Heart left ventricle (tissue), 16 donors: ENCODE results near the gene GGN. TPM values are rescaled to one million over a fixed set of nuclear protein-coding genes. Genes with fewer than 3 reads are reported as not detected.

ENCODE experiments used
- ATAC-seq, 4 donors: fragments of 200-7000 bp; cut with Tn5 transposase; one replicate each; pipeline ENCODE4 v1.9.1; 2020 to 2022; ENCODE audit warnings: moderate library complexity in 4 of 4, mild to moderate bottlenecking in 3 of 4, moderate number of reproducible peaks in 1 of 4
- DNase-seq, 5 donors: peaks; one replicate each; pipeline ENCODE4 v3.0.0-alpha.2; 2020
- H3K27ac ChIP-seq, 12 donors: fragments of 200-600 bp; sonication (generic) in 4 of 12; one replicate each; pipeline versions ENCODE4 v1.5.0 to v1.8.0; 2016 to 2022; ENCODE audit warnings: mild to moderate bottlenecking in 2 of 12
- H3K27me3 ChIP-seq, 9 donors: fragments of 200-600 bp; sonication (generic) in 2 of 9; one replicate each; pipeline versions ENCODE4 v1.5.1 to v1.8.0; 2016 to 2022; ENCODE audit warnings: mild to moderate bottlenecking in 3 of 9
- H3K36me3 ChIP-seq, 9 donors: fragments of 200-600 bp; sonication (generic) in 2 of 9; one replicate each; pipeline versions ENCODE4 v1.5.0 to v1.8.0; 2018 to 2022; ENCODE audit warnings: mild to moderate bottlenecking in 2 of 9
- H3K4me1 ChIP-seq, 12 donors: fragments of 200-600 bp; sonication (generic) in 4 of 12; one replicate each; pipeline versions ENCODE4 v1.5.0 to v1.8.0; 2016 to 2022; ENCODE audit warnings: mild to moderate bottlenecking in 3 of 12
- H3K4me3 ChIP-seq, 12 donors: fragments of 200-600 bp; sonication (generic) in 4 of 12; one replicate each; pipeline versions ENCODE4 v1.5.0 to v1.8.0; 2017 to 2022; ENCODE audit warnings: mild to moderate bottlenecking in 9 of 12, moderate library complexity in 4 of 12
- H3K9me3 ChIP-seq, 12 donors: fragments of 200-600 bp; sonication (generic) in 4 of 12; one replicate each; pipeline versions ENCODE4 v1.5.0 to v1.8.0; 2016 to 2022; ENCODE audit warnings: mild to moderate bottlenecking in 1 of 12
- CTCF ChIP-seq, 12 donors: fragments of 200-600 bp; sonication (generic) in 4 of 12; IDR thresholded peaks; one replicate each; pipeline versions ENCODE4 v1.5.0 to v1.8.0; 2018 to 2022; ENCODE audit warnings: antibody characterized with exemption in 12 of 12, mild to moderate bottlenecking in 5 of 12
- POLR2A ChIP-seq, 2 donors: fragments of 450-650 bp; IDR thresholded peaks; one replicate each; pipeline ENCODE4 v1.6.1; 2017; ENCODE audit warnings: antibody characterized with exemption in 2 of 2, mild to moderate bottlenecking in 2 of 2, moderate library complexity in 2 of 2
- WGBS, 4 donors: extraction: QIAGEN DNeasy Blood & Tissue Kit in 2 of 4; methylation state at CpG; one replicate each; pipeline versions ENCODE4 v1.1.5 to v1.1.7; 2013 to 2018; 5-methylcytosine and 5-hydroxymethylcytosine counted together
- intact Hi-C, 10 donors: fragments of 100-400 bp; cut with DNase I; formaldehyde crosslinking; loops; one replicate each; pipeline versions ENCODE4 v1.11.1 to v1.14.2; 2022
- polyA plus RNA-seq, 2 donors: library from polyadenylated mRNA; stranded (reverse); fragments of 200-250 nt; gene quantifications; one replicate each; pipeline ENCODE4 v1.2.3, GENCODE V29; 2013
- total RNA-seq, 9 donors: library from RNA; depleted of rRNA in 2 of 9; stranded (reverse); fragments of >200 nt in 2 of 9; fragmentation: NEBNext Ultra II Directional in 3 of 9; extraction: Animal tissue kit (Norgen Biotek cat#: 25700) in 3 of 9; gene quantifications; one replicate each; pipeline versions ENCODE4 v1.1.0 to v1.2.4, GENCODE V29; 2016 to 2023
- donor health status: ischemic (EF 13 %, LVEDD 7.1; RV severe dilation, severe dysfunction).
- donor health status: healthy with polysubstance abuse.
- donor health status: DM: no; HTN: yes; CAD: no.
- donor health status: DM: no; HTN: no; CAD: no.
- donor health status: ischemic (EF 25% LVEDD 6.9; RV normal size, moderate dysfunction).
- donor health status: ischemic (EF 25% LVEDD 5.7; RV mildly dilated, moderate dysfunction).
- donor health status: healthy.
- donor health status: DM: yes; HTN: yes; CAD: no.
- donor health status: ischemic (EF 35%, LVEDD 5.7; RV mildly dilated, moderate dysfunction).
- donor health status: nonischemic (EF 11% LVEDD 7.7; RV severe dilation, severe dysfunction).
- donor health status: DM: yes; HTN: yes; CAD: no.
- donor health status: PGD.
- donor health status: ischemic (EF 29% LVEDD 5.4; RV normal size, mild dysfunction).
- donor health status: nonischemic (EF 23%, LVEDD 6.1; RV moderate dilation, normal function).

Gene GGN
- total and polyA plus RNA-seq, 11 donors = 0.15 to 0.67 (median 0.31) TPM; not detected in 4

DNA sequence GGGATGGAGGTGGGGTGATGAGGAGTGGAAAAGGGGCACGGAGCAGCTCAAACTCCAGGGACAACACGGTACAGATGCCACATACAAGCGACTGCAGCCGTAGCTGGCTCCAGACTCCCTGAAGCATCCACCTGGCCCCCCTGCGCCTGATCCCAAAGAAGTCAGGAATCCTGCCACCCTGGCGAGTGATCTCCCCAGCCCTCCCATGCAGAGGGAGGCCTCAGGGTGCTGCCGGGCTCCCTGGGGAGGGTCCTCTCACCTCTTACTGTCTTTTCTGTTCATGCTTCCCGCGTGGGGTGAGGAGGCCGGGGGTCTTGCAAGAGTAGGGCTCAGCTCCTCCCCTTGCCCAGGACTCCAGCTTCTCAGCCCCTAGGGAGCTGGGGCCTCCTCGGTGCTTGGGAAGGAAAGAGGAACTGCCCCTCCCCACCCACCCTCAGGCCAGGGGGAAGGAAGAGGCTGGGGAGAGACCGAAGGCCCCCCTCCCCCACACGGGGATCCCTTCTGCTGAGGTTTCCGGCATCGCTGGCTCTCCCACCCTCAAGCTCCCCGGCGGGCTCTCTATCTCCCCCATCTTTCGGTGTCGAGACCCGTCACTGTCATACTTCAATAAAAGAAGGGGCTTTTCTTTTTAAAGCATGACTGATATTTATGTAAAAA lies 38.1 kb upstream of the GGN start, which contains the start of gene RASGRP4:
RASGRP4 (minus strand) TSS at position 410 of the 657 bp plus-strand sequence; CDS start at position 282, 128 bp downstream.
- Histone ChIP-seq H3K36me3 (no peaks in the 10 kb centered on the region), H3K4me1 (peaks cover 0 to 10% (median 0%) of the 10 kb centered on the region in 12 donors), H3K9me3 (no peaks in the 10 kb centered on the region), H3K27ac (peak within 1 kb of the TSS in 2 of 12 donors; percentile 25 to 72), H3K4me3 (peak within 1 kb of the TSS in 9 of 12 donors; percentile 18 to 61 (median 34)), H3K27me3 (peaks cover 0 to 13% (median 0%) of the 10 kb centered on the region in 9 donors)
- DNase-seq (peak in 4 of 5 donors; percentile 29 to 76 (median 58)), ATAC-seq (peak; percentile 41 to 80 (median 59))
- WGBS, 4 donors = 16 to 21% (median 17%) methylated on average over 19 to 20 of the region's 20 CpGs
- intact Hi-C loops = no loop called here
- TF ChIP-seq CTCF (IDR thresholded peaks at IDR 0.05) (no peak), POLR2A (IDR thresholded peaks at IDR 0.05) (no peak)

GRCh38 chr19:38425222-38425809 lies 37.5 kb upstream of the GGN start:
- intact Hi-C loops = no loop called here
- Histone ChIP-seq H3K9me3 (no peaks in the 10 kb centered on the region), H3K4me1 (peaks cover 0 to 10% (median 0%) of the 10 kb centered on the region in 12 donors), H3K36me3 (no peaks in the 10 kb centered on the region), H3K27me3 (peaks cover 0 to 13% (median 0%) of the 10 kb centered on the region in 9 donors), H3K27ac (peak overlapping the region in 2 of 12 donors; percentile 25 to 72), H3K4me3 (peak overlapping the region in 9 of 12 donors; percentile 18 to 61 (median 34))
- ATAC-seq (peak in 2 of 4 donors; percentile 24 to 26), DNase-seq (no peak)
- 65 to 71% (median 70%) methylated on average over 5 to 7 of the region's 7 CpGs for WGBS, 4 donors
- TF ChIP-seq POLR2A (IDR thresholded peaks at IDR 0.05) (no peak), CTCF (IDR thresholded peaks at IDR 0.05) (no peak)

GRCh38 chr19:38424272-38424671 lies 36.4 kb upstream of the GGN start:
- peaks cover 0 to 13% (median 0%) of the 10 kb centered on the region in 9 donors for H3K27me3 ChIP-seq
- no peaks in the 10 kb centered on the region for H3K36me3 ChIP-seq
- WGBS, 4 donors = 73 to 92% (median 89%) methylated on average over 5 of the region's 5 CpGs
- H3K9me3 ChIP-seq = no peaks in the 10 kb centered on the region
- DNase-seq = no peak
- TF ChIP-seq CTCF (IDR thresholded peaks at IDR 0.05) (no peak), POLR2A (IDR thresholded peaks at IDR 0.05) (no peak)
- no peak overlapping the region for H3K27ac ChIP-seq
- no peak overlapping the region for H3K4me3 ChIP-seq
- peaks cover 0 to 10% (median 0%) of the 10 kb centered on the region in 12 donors for H3K4me1 ChIP-seq
- ATAC-seq = no peak
- intact Hi-C loops = no loop called here

GRCh38 chr19:38422438-38422837 lies 34.6 kb upstream of the GGN start:
- no peak for TF ChIP-seq POLR2A (IDR thresholded peaks at IDR 0.05)
- TF ChIP-seq CTCF (IDR thresholded peaks at IDR 0.05) = no peak
- DNase-seq (no peak), ATAC-seq (no peak)
- Histone ChIP-seq H3K27me3 (peaks cover 0 to 26% (median 3%) of the 10 kb centered on the region in 9 donors), H3K36me3 (no peaks in the 10 kb centered on the region), H3K4me3 (no peak overlapping the region), H3K4me1 (peaks cover 0 to 24% (median 8%) of the 10 kb centered on the region in 12 donors), H3K9me3 (no peaks in the 10 kb centered on the region), H3K27ac (no peak overlapping the region)
- intact Hi-C loops = no loop called here
- 84 to 90% (median 88%) methylated on average over 7 of the region's 7 CpGs for WGBS, 4 donors
